Heart right ventricle (tissue), 16 donors: ENCODE measurements around the gene MYH11. TPM values are rescaled to one million over a fixed set of nuclear protein-coding genes. Genes with fewer than 3 reads are reported as not detected.

Experiments
- ATAC-seq, 8 donors: fragments of 200-7000 bp; cut with Tn5 transposase; one replicate each; pipeline ENCODE4 v1.9.1; 2020; ENCODE audit warnings: mild to moderate bottlenecking in 8 of 8, moderate library complexity in 8 of 8, moderate number of reproducible peaks in 1 of 8
- DNase-seq, 2 donors: peaks; one replicate each; pipeline ENCODE4 v3.0.0-alpha.2; 2020
- H3K27ac ChIP-seq, 10 donors: fragments of 200-600 bp; sonication (generic) in 2 of 10; one replicate each; pipeline versions ENCODE4 v1.5.0 to v1.8.0; 2020 to 2022; ENCODE audit warnings: mild to moderate bottlenecking in 3 of 10
- H3K27me3 ChIP-seq, 7 donors: fragments of 200-600 bp; one replicate each; pipeline ENCODE4 v1.8.0; 2021 to 2022; ENCODE audit warnings: mild to moderate bottlenecking in 2 of 7
- H3K36me3 ChIP-seq, 9 donors: fragments of 200-600 bp; sonication (generic) in 1 of 9; one replicate each; pipeline versions ENCODE4 v1.5.0 to v1.8.0; 2020 to 2022; ENCODE audit warnings: mild to moderate bottlenecking in 2 of 9
- H3K4me1 ChIP-seq, 9 donors: fragments of 200-600 bp; sonication (generic) in 1 of 9; one replicate each; pipeline versions ENCODE4 v1.5.0 to v1.8.0; 2020 to 2022; ENCODE audit warnings: mild to moderate bottlenecking in 4 of 9
- H3K4me3 ChIP-seq, 10 donors: fragments of 200-600 bp; sonication (generic) in 2 of 10; one replicate each; pipeline versions ENCODE4 v1.5.0 to v1.8.0; 2020 to 2022; ENCODE audit warnings: mild to moderate bottlenecking in 7 of 10, moderate library complexity in 2 of 10
- H3K9me3 ChIP-seq, 11 donors: fragments of 200-600 bp in 10 of 11; sonication (generic) in 2 of 11; one replicate each; pipeline versions ENCODE4 v1.5.0 to v1.8.0; 2013 to 2022; ENCODE audit warnings: mild to moderate bottlenecking in 2 of 11, control low read depth in 1 of 11, moderate library complexity in 1 of 11
- WGBS, 2 donors: extraction: QIAGEN DNeasy Blood & Tissue Kit; methylation state at CpG; one replicate each; pipeline ENCODE4 v1.1.7; 2013; ENCODE audit warnings: inconsistent platforms in 1 of 2; 5-methylcytosine and 5-hydroxymethylcytosine counted together
- intact Hi-C, 10 donors: fragments of 100-400 bp; cut with DNase I; formaldehyde crosslinking; loops; one replicate each; pipeline versions ENCODE4 v1.11.1 to v1.14.2; 2022
- polyA plus RNA-seq, 2 donors: library from polyadenylated mRNA; stranded (reverse); fragments of 200-250 nt; gene quantifications; one replicate each; pipeline ENCODE4 v1.2.3, GENCODE V29; 2013
- total RNA-seq, 10 donors: library from RNA; stranded (reverse); fragmentation: NEBNext Ultra II Directional in 3 of 10; extraction: Animal tissue kit (Norgen Biotek cat#: 25700) in 3 of 10; gene quantifications; one replicate each; pipeline versions ENCODE4 v1.2.1 to v1.2.4, GENCODE V29; 2021 to 2023
- TF ChIP-seq, protein P1 (sequence below), 9 donors: fragments of 200-600 bp; sonication (generic) in 2 of 9; IDR thresholded peaks; one replicate each; pipeline versions ENCODE4 v1.5.0 to v1.8.0; 2021 to 2022; ENCODE audit warnings: antibody characterized with exemption in 9 of 9, mild to moderate bottlenecking in 5 of 9, moderate library complexity in 1 of 9
- donor health status: Arrhythmogenic right ventricular cardiomyopathy.
- donor health status: ischemic (EF 13 %, LVEDD 7.1; RV severe dilation, severe dysfunction).
- donor health status: healthy with polysubstance abuse.
- donor health status: DM: no; HTN: yes; CAD: no.
- donor health status: DM: no; HTN: no; CAD: no.
- donor health status: ischemic (EF 25% LVEDD 6.9; RV normal size, moderate dysfunction).
- donor health status: ischemic (EF 25% LVEDD 5.7; RV mildly dilated, moderate dysfunction).
- donor health status: healthy.
- donor health status: DM: yes; HTN: yes; CAD: no.
- donor health status: Ischemic cardiomyopathy.
- donor health status: ischemic (EF 35%, LVEDD 5.7; RV mildly dilated, moderate dysfunction).
- donor health status: nonischemic (EF 11% LVEDD 7.7; RV severe dilation, severe dysfunction).
- donor health status: DM: yes; HTN: yes; CAD: no.
- donor health status: PGD.
- donor health status: ischemic (EF 29% LVEDD 5.4; RV normal size, mild dysfunction).
- donor health status: nonischemic (EF 23%, LVEDD 6.1; RV moderate dilation, normal function).

MYH11 gene
- total and polyA plus RNA-seq, 12 donors: 9.8 to 46.7 (median 23.5) TPM

DNA sequence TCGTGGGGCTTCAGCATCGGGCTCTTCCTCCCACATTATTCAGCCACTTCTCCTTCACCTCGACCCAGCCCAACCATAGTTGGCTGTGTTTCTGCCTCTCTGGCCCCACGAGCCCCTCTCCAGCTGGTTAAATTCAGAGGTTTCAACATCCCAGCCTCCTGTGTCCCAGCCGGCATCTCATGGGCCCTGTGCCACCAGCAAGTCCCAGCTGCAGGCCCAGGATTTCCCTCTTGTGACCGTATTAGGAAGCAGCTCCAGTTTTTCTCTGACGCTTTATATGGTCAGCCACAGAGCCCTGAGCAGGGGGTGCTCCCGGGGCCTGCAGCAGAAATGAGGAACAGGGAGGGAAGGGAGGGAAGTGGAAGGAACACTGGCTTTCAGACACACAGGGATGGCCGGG lies 27.4 kb downstream of the MYH11 start:
- H3K4me3 ChIP-seq: no peak overlapping the region

DNA sequence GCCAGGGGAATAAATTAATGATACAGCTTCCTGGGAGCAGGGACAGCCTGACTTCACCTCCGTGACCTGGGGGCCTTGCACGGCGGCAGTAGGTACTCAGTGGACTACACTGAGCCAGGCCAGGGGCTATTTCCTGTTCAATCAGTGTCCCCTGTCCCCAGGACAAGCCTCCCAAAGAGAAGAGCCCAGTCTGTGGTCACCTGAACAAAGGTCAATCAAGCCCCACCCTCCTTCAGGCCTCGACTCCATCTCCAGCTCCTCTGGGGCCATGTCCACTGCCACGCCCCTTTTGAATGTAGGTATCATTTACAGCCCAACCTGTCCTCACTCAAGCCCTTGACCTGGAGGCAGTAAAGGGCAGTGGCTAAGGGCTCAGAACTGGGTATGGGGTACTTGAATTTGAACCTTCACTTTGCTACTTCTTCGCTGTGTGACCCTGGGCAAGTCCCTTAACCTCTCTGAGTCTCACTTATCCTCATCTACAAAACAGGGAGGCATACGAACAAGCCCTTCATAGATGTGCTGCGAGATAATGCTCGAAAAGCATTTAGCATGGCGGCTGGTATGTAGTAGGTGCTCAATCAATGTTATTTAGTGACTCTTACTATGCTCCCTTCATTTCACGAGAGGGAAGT lies 29.0 kb downstream of the MYH11 start:
- TF ChIP-seq, protein P1, sequence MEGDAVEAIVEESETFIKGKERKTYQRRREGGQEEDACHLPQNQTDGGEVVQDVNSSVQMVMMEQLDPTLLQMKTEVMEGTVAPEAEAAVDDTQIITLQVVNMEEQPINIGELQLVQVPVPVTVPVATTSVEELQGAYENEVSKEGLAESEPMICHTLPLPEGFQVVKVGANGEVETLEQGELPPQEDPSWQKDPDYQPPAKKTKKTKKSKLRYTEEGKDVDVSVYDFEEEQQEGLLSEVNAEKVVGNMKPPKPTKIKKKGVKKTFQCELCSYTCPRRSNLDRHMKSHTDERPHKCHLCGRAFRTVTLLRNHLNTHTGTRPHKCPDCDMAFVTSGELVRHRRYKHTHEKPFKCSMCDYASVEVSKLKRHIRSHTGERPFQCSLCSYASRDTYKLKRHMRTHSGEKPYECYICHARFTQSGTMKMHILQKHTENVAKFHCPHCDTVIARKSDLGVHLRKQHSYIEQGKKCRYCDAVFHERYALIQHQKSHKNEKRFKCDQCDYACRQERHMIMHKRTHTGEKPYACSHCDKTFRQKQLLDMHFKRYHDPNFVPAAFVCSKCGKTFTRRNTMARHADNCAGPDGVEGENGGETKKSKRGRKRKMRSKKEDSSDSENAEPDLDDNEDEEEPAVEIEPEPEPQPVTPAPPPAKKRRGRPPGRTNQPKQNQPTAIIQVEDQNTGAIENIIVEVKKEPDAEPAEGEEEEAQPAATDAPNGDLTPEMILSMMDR (IDR thresholded peaks at IDR 0.05): no peak
- ATAC-seq (no peak), DNase-seq (no peak)
- intact Hi-C loops: loop anchor here in 2 of 10 donors (10.0 kb wide), 2 partner anchors 53 to 63 kb away; no protein-coding TSS in a partner anchor
- no peaks in the 10 kb centered on the region for H3K4me1 ChIP-seq
- H3K36me3 ChIP-seq: no peaks in the 10 kb centered on the region
- H3K4me3 ChIP-seq: no peak overlapping the region
- WGBS, 2 donors: 89 to 92% methylated on average over 11 of the region's 11 CpGs
- H3K27me3 ChIP-seq: peaks cover 0 to 29% (median 0%) of the 10 kb centered on the region in 7 donors
- no peak overlapping the region for H3K27ac ChIP-seq
- no peaks in the 10 kb centered on the region for H3K9me3 ChIP-seq

More for the DNA sequence above, 27.4 kb downstream of the MYH11 start:
- Histone ChIP-seq H3K27me3 (peaks cover 0 to 22% (median 0%) of the 10 kb centered on the region in 7 donors), H3K4me1 (peaks cover 0 to 6% (median 0%) of the 10 kb centered on the region in 9 donors), H3K27ac (no peak overlapping the region), H3K9me3 (no peaks in the 10 kb centered on the region), H3K36me3 (no peaks in the 10 kb centered on the region)
- intact Hi-C loops: loop anchor here in 2 of 10 donors (10.0 kb wide), 2 partner anchors 55 to 65 kb away; no protein-coding TSS in a partner anchor
- ATAC-seq: peak; percentile 61 to 89 (median 82)
- 31 to 35% methylated on average over 9 of the region's 9 CpGs for WGBS, 2 donors
- peak; percentile 47 to 48 for DNase-seq
- TF ChIP-seq, protein P1 (IDR thresholded peaks at IDR 0.05): no peak

DNA sequence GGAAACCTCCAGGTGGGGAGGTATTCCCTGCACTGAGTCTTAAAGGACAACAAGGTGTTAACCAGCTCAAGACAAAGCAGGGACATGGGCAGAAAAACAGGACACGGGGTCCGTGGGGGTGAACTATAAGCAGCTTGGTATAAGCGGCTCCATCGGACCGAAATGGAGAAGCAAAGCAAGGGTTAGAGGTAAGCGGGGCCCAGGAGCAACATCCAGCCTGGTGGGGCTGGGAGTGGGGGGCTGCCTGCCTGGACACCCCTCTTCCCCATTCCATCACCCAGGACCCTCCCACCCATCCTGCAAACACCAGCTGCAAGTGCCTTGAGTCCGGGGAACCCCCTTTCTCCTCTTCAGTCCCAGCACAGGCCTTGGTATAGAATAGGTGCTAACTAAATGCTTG lies 29.5 kb downstream of the MYH11 start:
- WGBS, 2 donors: 89 to 94% methylated on average over 7 of the region's 7 CpGs
- H3K27me3 ChIP-seq: peaks cover 0 to 34% (median 0%) of the 10 kb centered on the region in 7 donors
- intact Hi-C loops: loop anchor here in 2 of 10 donors (10.0 kb wide), 2 partner anchors 52 to 62 kb away; no protein-coding TSS in a partner anchor
- H3K9me3 ChIP-seq: no peaks in the 10 kb centered on the region
- H3K4me1 ChIP-seq: no peaks in the 10 kb centered on the region
- ATAC-seq: no peak
- H3K27ac ChIP-seq: no peak overlapping the region
- TF ChIP-seq, protein P1 (IDR thresholded peaks at IDR 0.05): no peak
- no peaks in the 10 kb centered on the region for H3K36me3 ChIP-seq
- DNase-seq: no peak
- no peak overlapping the region for H3K4me3 ChIP-seq

DNA sequence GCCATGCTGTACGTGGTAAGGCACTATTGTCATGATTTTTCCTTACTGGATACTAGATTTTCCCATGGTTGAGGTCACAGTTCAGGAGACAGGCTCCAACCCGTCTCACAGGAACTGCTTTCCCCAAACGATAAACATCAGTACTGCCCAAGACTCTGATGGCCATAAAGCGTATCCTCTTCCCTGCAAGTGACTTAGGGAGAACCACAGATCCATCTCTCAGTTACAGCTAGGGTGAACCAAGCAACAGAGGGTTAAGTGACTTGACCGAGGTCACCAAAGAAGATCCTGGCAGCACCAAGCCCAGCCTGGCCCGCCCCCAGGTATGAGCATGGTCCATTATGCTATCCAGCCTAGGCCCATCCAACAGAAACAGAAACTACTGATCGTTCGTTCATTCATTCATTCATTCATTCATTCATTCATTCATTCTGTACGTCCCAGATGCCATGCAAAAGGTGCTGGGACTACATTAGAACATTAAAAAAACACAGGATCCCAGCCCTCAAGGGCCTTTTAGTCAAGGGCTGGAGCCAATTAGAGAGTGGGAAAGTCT lies 31.0 kb downstream of the MYH11 start:
- Histone ChIP-seq H3K4me1 (no peaks in the 10 kb centered on the region), H3K27ac (no peak overlapping the region), H3K27me3 (peaks cover 0 to 36% (median 0%) of the 10 kb centered on the region in 7 donors), H3K4me3 (no peak overlapping the region), H3K36me3 (no peaks in the 10 kb centered on the region), H3K9me3 (no peaks in the 10 kb centered on the region)
- ATAC-seq (no peak), DNase-seq (no peak)
- TF ChIP-seq, protein P1 (IDR thresholded peaks at IDR 0.05): no peak
- intact Hi-C loops: loop anchor here in 2 of 10 donors (10.0 kb wide), 2 partner anchors 51 to 61 kb away; no protein-coding TSS in a partner anchor
- 71% methylated on average over 9 of the region's 9 CpGs for WGBS, 2 donors
